T-helper 17 cell (primary cell): ENCODE results near the gene CNIH2. TPM values are rescaled to one million over a fixed set of nuclear protein-coding genes. Genes with fewer than 3 reads are reported as not detected.

Experiments used
- ATAC-seq: fragments of 150-1000 bp; cut with Tn5 transposase; 2 replicates; pipeline ENCODE4 v1.10.0; 2021; ENCODE audit warnings: mild to moderate bottlenecking, moderate library complexity
- DNase-seq, 3 donors: peaks; one replicate each; pipeline versions ENCODE4 v3.0.0 to v3.0.0-alpha.2; 2020 to 2021
- H3K9me3 ChIP-seq: one replicate; pipeline ENCODE4 v1.7.0; 2013; ENCODE audit warnings: low read length, mild to moderate bottlenecking; ENCODE audit not compliant: control insufficient read depth, poor library complexity, severe bottlenecking
- H3K27ac Mint-ChIP-seq: one replicate; pipeline ENCODE4 v1.8.0; 2022; ENCODE audit warnings: mild to moderate bottlenecking, moderate library complexity, mixed read lengths
- H3K27me3 Mint-ChIP-seq: one replicate; pipeline ENCODE4 v1.8.0; 2022; ENCODE audit warnings: mixed read lengths
- H3K36me3 Mint-ChIP-seq: one replicate; pipeline ENCODE4 v1.8.0; 2022; ENCODE audit warnings: low read depth, mixed read lengths
- H3K4me1 Mint-ChIP-seq: one replicate; pipeline ENCODE4 v1.8.0; 2022; ENCODE audit warnings: mild to moderate bottlenecking, mixed read lengths
- H3K4me3 Mint-ChIP-seq: one replicate; pipeline ENCODE4 v1.8.0; 2022; ENCODE audit warnings: mild to moderate bottlenecking, moderate library complexity, mixed read lengths
- total RNA-seq, 4 donors: library from RNA in 2 of 4; stranded (reverse) in 2 of 4; gene quantifications; one replicate each; pipeline ENCODE4 v1.2.3 and lab custom pipeline; 2022 to 2026

CNIH2 gene
- total RNA-seq, 2 donors from 2014 or later: 9.0 to 14.4 TPM

DNA sequence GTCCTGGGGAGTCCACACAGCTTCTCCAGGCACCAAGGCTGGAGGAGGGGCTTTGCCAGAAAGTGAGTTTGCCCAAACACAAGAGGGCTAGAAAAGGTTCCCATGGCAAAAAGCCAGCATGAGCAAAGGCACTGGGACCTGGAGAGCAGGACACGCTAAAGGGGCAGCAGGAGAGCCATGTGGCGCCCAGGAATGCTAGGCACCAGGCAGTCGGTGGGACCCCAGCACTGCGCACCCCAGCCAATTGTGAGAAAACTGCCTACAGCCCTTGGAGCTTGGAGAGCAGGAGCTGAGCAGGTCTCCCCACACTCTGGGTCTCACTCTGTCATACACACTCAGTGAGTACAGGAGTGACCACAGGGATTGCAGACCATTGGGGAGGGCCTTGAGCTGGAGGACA is 14.7 kb upstream of the CNIH2 start:
- Mint-ChIP-seq H3K36me3 (peaks cover 8% of the 10 kb centered on the region), H3K4me3 (peak overlapping the region; percentile 12), H3K4me1 (peaks cover 25% of the 10 kb centered on the region), H3K27me3 (no peaks in the 10 kb centered on the region), H3K27ac (no peak overlapping the region)
- DNase-seq (no peak), ATAC-seq (no peak)
- no peaks in the 10 kb centered on the region for H3K9me3 ChIP-seq

DNA sequence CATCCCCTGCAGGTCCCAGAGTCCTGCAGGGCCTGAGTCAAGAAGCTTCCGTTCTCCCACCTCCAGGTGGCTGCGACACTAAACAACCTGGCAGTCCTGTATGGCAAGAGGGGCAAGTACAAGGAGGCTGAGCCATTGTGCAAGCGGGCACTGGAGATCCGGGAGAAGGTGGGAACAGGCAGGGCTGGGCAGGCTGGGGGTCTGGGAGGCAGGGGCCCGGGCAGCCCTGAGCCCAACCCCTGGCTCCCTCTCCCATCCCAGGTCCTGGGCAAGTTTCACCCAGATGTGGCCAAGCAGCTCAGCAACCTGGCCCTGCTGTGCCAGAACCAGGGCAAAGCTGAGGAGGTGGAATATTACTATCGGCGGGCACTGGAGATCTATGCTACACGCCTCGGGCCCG is 14.2 kb upstream of the CNIH2 start:
- no peaks in the 10 kb centered on the region for H3K9me3 ChIP-seq
- ATAC-seq (no peak), DNase-seq (no peak)
- peaks cover 11% of the 10 kb centered on the region for H3K36me3 Mint-ChIP-seq
- H3K27me3 Mint-ChIP-seq: no peaks in the 10 kb centered on the region
- peaks cover 22% of the 10 kb centered on the region for H3K4me1 Mint-ChIP-seq
- H3K27ac Mint-ChIP-seq: no peak overlapping the region
- no peak overlapping the region for H3K4me3 Mint-ChIP-seq

DNA sequence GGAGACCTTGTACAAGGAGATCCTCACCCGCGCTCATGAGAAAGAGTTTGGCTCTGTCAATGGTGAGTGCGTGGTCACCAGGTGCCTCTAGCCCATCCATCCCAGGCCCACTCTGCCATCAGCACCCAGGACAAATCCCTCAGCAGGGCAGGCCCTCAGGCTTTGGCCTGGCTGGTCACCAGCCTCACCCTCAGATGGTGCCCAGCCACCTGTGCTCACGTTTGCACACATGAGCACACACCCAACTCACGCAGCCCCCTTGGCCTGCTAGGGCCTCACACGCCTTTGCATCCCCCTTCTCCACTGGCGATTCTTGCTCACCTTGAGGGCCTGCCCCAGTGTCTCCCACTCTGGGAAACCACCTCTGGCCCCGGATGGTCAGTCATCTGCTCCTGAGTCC is 13.6 kb upstream of the CNIH2 start:
- DNase-seq: no peak
- H3K4me1 Mint-ChIP-seq: peaks cover 21% of the 10 kb centered on the region
- H3K27me3 Mint-ChIP-seq: no peaks in the 10 kb centered on the region
- H3K9me3 ChIP-seq: no peaks in the 10 kb centered on the region
- peaks cover 10% of the 10 kb centered on the region for H3K36me3 Mint-ChIP-seq
- no peak overlapping the region for H3K27ac Mint-ChIP-seq
- H3K4me3 Mint-ChIP-seq: no peak overlapping the region
- no peak for ATAC-seq

DNA sequence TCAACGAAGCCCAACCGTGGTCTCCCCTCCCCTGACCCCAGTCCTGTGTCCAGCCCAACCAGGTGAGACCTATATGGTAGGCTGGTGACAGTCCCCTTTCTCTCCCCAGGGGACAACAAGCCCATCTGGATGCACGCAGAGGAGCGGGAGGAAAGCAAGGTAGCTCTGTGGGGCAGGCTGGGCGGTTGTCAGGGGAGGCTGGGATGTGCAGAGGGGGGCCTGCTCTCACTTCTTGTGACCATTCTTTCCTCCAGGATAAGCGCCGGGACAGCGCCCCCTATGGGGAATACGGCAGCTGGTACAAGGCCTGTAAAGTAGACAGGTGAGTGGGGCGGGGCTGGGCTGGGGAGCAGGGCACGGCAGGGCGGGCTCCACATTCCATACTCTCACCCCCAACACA is 13.1 kb upstream of the CNIH2 start:
- Mint-ChIP-seq H3K36me3 (peaks cover 10% of the 10 kb centered on the region), H3K4me1 (peaks cover 25% of the 10 kb centered on the region), H3K27ac (no peak overlapping the region), H3K4me3 (no peak overlapping the region), H3K27me3 (no peaks in the 10 kb centered on the region)
- no peak for ATAC-seq
- no peak for DNase-seq
- H3K9me3 ChIP-seq: no peaks in the 10 kb centered on the region

DNA sequence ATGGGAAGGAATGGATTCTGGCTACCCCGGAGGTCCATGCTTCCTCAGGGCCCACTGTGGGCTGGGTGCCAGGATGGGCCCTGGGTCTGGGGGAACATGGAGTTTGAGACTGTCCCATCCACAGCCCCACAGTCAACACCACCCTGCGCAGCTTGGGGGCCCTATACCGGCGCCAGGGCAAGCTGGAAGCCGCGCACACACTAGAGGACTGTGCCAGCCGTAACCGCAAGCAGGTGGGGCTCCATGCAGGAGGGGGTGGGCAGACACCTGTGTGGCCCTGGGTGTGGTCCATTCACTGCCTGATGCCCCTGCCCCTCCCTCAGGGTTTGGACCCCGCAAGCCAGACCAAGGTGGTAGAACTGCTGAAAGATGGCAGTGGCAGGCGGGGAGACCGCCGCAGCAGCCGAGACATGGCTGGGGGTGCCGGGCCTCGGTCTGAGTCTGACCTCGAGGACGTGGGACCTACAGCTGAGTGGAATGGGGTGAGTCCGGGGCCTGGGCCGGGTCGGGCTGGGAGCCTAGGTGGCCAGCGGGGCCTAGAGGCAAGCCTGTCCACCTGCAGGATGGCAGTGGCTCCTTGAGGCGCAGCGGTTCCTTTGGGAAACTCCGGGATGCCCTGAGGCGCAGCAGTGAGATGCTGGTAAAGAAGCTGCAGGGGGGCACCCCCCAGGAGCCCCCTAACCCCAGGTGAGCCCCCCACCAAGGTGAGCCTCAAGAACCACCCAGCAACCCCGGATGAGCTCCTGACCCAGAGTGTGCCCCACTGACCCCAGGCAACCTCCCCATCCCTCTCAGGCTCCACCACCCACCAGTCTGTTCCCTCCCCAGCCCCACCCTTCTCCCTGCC is 12.2 kb upstream of the CNIH2 start:
- DNase-seq: no peak
- H3K36me3 Mint-ChIP-seq: peaks cover 10% of the 10 kb centered on the region
- no peak overlapping the region for H3K4me3 Mint-ChIP-seq
- no peaks in the 10 kb centered on the region for H3K27me3 Mint-ChIP-seq
- H3K4me1 Mint-ChIP-seq: peaks cover 27% of the 10 kb centered on the region
- H3K9me3 ChIP-seq: no peaks in the 10 kb centered on the region
- no peak for ATAC-seq
- H3K27ac Mint-ChIP-seq: no peak overlapping the region

DNA sequence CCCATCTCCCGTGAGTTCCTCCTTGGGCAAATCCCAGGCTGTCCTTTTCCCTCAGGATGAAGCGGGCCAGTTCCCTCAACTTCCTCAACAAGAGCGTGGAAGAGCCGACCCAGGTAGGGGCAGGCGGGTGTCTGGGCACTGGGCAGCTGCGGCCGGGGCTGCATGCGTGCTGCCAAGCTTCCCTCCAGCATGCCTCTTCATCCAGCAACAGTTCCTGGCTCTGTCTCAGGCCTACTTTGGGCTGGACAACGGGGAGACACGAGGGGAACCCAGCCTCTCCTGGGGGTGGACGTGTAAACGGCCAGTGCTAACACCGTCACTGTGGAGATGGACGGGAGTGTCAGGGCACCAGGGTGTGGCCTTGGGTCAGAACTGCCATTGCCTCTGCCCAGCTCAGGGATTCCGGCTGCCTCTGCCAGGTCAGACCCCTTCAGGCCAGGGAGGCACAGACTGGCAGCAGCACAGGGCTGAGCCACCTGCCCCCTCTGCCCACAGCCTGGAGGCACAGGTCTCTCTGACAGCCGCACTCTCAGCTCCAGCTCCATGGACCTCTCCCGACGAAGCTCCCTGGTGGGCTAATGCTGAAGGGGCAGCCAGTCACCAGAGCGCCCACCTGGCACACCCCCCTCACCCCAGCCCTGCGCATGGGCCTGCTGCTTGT is 11.5 kb upstream of the CNIH2 start:
- Mint-ChIP-seq H3K4me1 (peaks cover 29% of the 10 kb centered on the region), H3K36me3 (peaks cover 10% of the 10 kb centered on the region), H3K4me3 (peak overlapping the region; percentile 99), H3K27me3 (no peaks in the 10 kb centered on the region), H3K27ac (no peak overlapping the region)
- no peak for ATAC-seq
- no peak for DNase-seq
- H3K9me3 ChIP-seq: no peaks in the 10 kb centered on the region

DNA sequence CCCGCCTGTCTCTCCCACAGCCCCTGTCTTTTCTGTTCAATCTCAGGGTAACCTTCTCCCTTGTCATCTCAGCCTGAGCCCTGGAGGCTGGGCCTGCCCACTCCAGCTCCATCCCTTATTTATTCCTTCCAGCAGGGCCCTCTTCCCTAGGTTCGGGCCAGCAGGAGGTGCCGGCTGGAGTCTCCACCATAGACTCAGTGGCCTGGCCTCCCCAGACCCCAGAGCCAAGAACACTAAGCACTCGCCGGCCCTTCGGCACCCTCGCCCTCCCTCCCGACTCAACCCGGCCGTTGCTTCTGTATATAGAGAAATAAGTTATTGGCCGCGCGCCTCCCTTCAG is 11.0 kb upstream of the CNIH2 start:
- no peaks in the 10 kb centered on the region for H3K9me3 ChIP-seq
- peak overlapping the region; percentile 99 for H3K4me3 Mint-ChIP-seq
- peaks cover 10% of the 10 kb centered on the region for H3K36me3 Mint-ChIP-seq
- H3K4me1 Mint-ChIP-seq: peaks cover 29% of the 10 kb centered on the region
- DNase-seq (no peak), ATAC-seq (no peak)
- no peaks in the 10 kb centered on the region for H3K27me3 Mint-ChIP-seq
- peak overlapping the region; percentile 99 for H3K27ac Mint-ChIP-seq

DNA sequence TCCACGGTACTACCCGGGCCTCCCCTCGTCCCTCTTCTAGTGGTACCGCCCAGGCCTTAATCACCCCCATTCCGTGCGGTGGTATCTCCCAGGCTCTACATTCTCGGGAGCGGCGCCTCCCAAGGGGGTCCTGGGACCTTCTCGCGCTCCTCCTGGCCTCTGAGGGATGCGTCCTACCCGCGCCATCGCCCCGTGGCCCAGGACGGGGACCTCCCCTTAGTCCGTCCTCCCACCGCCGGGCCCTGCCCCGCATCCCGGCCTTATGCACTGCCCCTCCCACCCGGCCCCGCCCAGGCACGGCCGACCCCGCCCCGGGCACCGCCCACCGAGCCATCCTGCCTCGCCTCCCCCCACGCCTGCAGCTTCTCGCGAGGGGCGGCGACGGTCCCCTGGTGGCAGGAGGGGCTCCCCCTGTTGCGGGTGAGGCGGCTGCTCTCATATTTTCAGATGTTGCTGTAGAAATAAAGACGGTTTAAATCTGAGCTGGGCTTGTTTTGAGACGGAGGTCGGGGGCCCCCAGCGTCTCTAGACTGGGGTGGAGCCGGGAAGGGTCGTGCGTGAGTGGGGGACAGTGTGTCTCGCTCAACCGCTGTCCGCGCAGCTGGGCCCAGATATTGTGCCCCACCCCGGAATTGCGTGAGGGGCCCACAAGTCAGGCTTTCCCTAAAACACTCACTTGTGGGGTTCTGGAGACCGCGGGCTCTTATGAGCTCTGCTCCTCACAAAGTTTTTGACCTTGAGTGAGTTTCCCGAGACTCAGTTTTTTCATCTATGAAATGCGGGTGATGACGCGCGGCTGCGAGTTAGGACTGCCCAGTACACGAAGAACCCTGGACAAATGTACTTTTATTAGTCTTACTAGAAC is 10.4 kb upstream of the CNIH2 start:
- Mint-ChIP-seq H3K27me3 (no peaks in the 10 kb centered on the region), H3K27ac (peak overlapping the region; percentile 99), H3K36me3 (peaks cover 10% of the 10 kb centered on the region), H3K4me3 (peak overlapping the region; percentile 99), H3K4me1 (peaks cover 29% of the 10 kb centered on the region)
- H3K9me3 ChIP-seq: no peaks in the 10 kb centered on the region
- ATAC-seq: peak; percentile 65
- DNase-seq: peak; percentile 78 to 86 (median 85)

DNA sequence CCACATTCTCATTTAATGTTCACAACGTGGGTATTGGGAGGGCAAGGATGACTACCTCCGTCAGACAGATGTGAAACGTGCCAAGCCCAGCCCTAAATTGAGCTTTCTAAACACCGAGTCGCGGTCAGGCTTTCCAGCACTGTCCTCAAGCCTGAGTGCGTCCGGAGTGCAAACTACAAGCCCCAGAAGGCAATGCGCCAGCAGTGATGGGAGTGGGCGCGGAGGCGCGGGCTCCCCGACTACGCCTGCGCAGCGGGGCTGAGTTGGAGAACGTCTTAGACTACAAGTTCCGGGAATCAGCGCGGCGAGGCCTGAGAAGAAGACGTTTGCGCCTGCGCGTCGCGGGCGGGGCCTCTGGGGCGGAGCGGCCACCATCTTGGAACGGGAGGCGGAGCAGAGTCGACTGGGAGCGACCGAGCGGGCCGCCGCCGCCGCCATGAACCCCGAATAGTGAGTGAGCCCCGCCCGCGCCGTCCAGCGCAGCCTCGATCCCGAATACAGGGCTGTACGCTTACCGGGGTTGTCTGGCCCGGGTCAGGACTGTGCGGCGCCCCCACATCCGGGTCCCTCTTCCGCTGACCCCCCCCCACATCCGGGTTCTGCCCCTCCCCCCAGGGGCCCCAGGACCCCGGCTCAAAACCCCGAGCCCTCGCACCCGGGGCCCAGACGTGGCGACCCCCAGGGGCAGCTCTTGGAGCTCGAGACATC is 9.6 kb upstream of the CNIH2 start, which contains the start of gene RAB1B:
TSS of gene RAB1B (plus strand) at position 396 of the 708 bp plus-strand sequence. CDS start at position 437, 41 bp downstream.
- Mint-ChIP-seq H3K4me1 (peaks cover 28% of the 10 kb centered on the region), H3K36me3 (peaks cover 10% of the 10 kb centered on the region), H3K27me3 (no peaks in the 10 kb centered on the region), H3K27ac (peak within 1 kb of the TSS; percentile 99), H3K4me3 (peak within 1 kb of the TSS; percentile 99)
- no peaks in the 10 kb centered on the region for H3K9me3 ChIP-seq
- peak; percentile 85 for ATAC-seq
- DNase-seq: peak; percentile 99 to 100 (median 99)

DNA sequence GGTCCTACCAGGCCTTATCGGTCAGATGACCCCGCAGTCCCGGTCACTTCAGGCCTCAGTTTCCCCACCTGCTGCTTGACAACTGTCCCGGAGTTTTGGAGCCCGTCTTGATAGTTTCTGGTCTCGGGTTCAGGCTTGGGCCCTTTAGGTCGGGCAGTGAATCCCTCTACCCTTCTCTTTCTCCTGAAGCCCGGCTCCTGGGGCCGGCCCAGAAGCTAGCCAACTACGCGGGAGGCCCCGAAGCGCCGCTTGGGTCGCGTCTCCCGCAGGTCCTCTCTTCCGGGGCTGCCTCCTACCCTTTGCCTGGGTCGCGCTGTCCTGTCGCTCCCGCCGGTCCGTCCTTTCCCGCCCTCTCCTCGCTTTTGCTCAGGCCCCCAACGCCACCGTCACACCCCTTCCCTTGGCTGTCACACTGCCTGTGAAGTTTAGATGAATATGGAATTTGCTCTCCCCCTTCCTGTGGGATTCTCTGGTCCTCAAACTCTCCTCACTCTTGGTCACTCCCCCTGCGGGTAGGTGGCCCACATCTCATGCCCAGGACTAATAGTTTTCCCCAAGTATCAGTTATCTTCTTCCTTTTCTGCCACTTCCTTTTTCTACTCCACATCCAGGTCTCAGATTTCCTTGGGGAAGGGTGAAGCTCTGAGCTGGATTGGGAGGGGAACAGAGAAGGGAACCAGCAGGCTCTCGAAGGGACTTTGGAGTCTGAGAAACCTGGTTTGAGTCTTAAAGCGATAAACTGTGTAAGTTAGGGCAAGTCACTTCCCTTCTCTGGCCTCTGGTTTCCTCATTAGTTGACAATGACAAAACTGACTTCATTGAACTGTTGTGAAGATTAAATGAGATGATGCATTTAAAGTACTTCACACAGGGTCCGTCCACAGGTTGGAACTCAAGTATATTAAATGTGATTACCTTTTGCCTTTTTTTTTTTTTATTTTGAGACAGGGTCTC is 8.7 kb upstream of the CNIH2 start:
- peak overlapping the region; percentile 99 for H3K4me3 Mint-ChIP-seq

DNA sequence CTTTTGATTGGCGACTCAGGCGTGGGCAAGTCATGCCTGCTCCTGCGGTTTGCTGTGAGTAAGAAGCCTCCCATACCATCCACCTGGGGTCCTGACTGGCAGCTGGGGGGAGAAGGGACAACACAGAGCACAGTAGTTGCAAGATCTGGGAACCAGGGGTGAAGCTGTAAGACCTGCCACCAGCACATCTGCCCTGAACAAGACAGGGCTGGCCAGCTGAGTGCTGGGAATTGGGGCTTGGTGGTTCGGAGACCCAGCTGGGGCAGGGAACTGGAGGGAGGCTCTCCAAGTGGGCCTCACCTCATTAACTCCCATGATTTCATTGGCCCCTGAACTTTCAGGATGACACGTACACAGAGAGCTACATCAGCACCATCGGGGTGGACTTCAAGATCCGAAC is 6.2 kb upstream of the CNIH2 start:
- no peak overlapping the region for H3K4me3 Mint-ChIP-seq
- peak overlapping the region; percentile 4 for H3K27ac Mint-ChIP-seq
- peaks cover 13% of the 10 kb centered on the region for H3K36me3 Mint-ChIP-seq
- no peak for ATAC-seq
- H3K27me3 Mint-ChIP-seq: no peaks in the 10 kb centered on the region
- no peak for DNase-seq
- peaks cover 37% of the 10 kb centered on the region for H3K4me1 Mint-ChIP-seq
- H3K9me3 ChIP-seq: no peaks in the 10 kb centered on the region

More for the DNA sequence above, 8.7 kb upstream of the CNIH2 start:
- DNase-seq: no peak
- Mint-ChIP-seq H3K27me3 (no peaks in the 10 kb centered on the region), H3K4me1 (peaks cover 33% of the 10 kb centered on the region), H3K36me3 (peaks cover 13% of the 10 kb centered on the region), H3K27ac (peak overlapping the region; percentile 99)
- ATAC-seq: no peak
- H3K9me3 ChIP-seq: no peaks in the 10 kb centered on the region

DNA sequence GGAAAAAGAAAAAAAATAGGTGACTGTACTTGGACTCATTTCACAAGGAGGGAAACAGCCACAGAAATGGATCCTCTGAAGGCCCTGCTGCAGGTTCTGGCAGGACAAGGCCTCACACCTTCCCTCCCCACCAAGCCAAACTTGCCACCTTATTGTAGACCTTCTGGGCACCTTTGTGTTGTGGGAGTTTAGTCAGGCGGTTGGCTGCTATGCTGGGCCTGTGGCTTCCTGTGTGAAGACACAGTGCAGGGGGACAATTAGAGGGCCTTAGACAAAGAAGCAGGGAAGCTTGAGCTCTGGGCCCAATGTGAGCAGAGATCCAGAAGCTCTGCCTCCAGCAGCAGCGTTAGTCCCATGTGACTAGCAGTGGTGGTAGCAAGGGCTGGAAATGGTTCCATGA is 5.4 kb upstream of the CNIH2 start:
- no peaks in the 10 kb centered on the region for H3K27me3 Mint-ChIP-seq
- H3K36me3 Mint-ChIP-seq: peaks cover 13% of the 10 kb centered on the region
- peak overlapping the region; percentile 19 for H3K4me3 Mint-ChIP-seq
- ATAC-seq (no peak), DNase-seq (no peak)
- no peaks in the 10 kb centered on the region for H3K9me3 ChIP-seq
- no peak overlapping the region for H3K27ac Mint-ChIP-seq
- peaks cover 34% of the 10 kb centered on the region for H3K4me1 Mint-ChIP-seq
